HepG2 (cell line): Measurements from ENCODE around the gene EPDR1. TPM values are rescaled to one million over a fixed set of nuclear protein-coding genes. Genes with fewer than 3 reads are reported as not detected.

ENCODE experiments used
- ATAC-seq: fragments of 200-7000 bp; cut with Tn5 transposase; 3 replicates; pipeline ENCODE4 v1.9.1; 2020; ENCODE audit warnings: mild to moderate bottlenecking, moderate library complexity
- BruUV-seq: library from RNA; stranded (reverse); fragments of 400-500 nt; replicated peaks from 2 replicates; lab custom pipeline; 2021; lab: Mats Ljungman, UMichigan
- CTCF ChIA-PET: fragments of 300-600 bp; formaldehyde crosslinking; extraction: SDS; loops from one replicate; lab custom pipeline; 2021; ENCODE audit warnings: low total read pairs, inconsistent platforms, low intra/inter-chr PET ratio; lab: Yijun Ruan, JAX
- POLR2A ChIA-PET: fragments of 350-600 bp; sonication (Branson Sonifier 250); formaldehyde crosslinking; loops from one replicate; lab custom pipeline; 2020; ENCODE audit warnings: antibody characterized with exemption, inconsistent platforms; lab: Yijun Ruan, JAX
- DNase-seq: peaks from one replicate; pipeline ENCODE4 v3.0.0-alpha.2; 2015; ENCODE audit warnings: low spot score
- FAIRE-seq: peaks from 3 replicates; lab custom pipeline; 2011; peaks lifted over from hg19 to GRCh38; lab: Jason Lieb, UNC
- H2AFZ ChIP-seq: one replicate; pipeline ENCODE4 v1.6.1; 2011; ENCODE audit warnings: low read length, inconsistent platforms
- H3K27ac ChIP-seq: fragments of 300-600 bp; 3 replicates; pipeline ENCODE4 v1.8.0; 2011; ENCODE audit warnings: mixed run types, mild to moderate bottlenecking, mixed read lengths, low read length, inconsistent platforms; ENCODE audit not compliant: insufficient read depth; ENCODE audit errors: extremely low read length
- H3K27me3 ChIP-seq, 2 experiments: fragments of 200-600 bp in 1 of 2; 2 replicates in 1 of 2; 3 replicates in 1 of 2; pipeline versions ENCODE4 v1.6.0 to v1.8.0; 2011; ENCODE audit warnings: low read length in 2 of 2, mild to moderate bottlenecking in 2 of 2, moderate library complexity in 2 of 2, inconsistent platforms in 1 of 2; ENCODE audit not compliant: insufficient read depth in 2 of 2, control insufficient read depth in 1 of 2
- H3K36me3 ChIP-seq, 2 experiments: fragments of 200-600 bp in 1 of 2; replicated peaks in 1 of 2; 2 replicates in 1 of 2; 3 replicates in 1 of 2; pipeline versions ENCODE4 v1.5.1 to v1.8.0; 2011; ENCODE audit warnings: low read length in 2 of 2, inconsistent platforms in 1 of 2; ENCODE audit not compliant: insufficient read depth in 2 of 2, control insufficient read depth in 1 of 2
- H3K4me1 ChIP-seq: 2 replicates; pipeline ENCODE4 v1.5.1; 2012; ENCODE audit warnings: low read length, inconsistent platforms; ENCODE audit not compliant: insufficient read depth
- H3K4me2 ChIP-seq: 2 replicates; pipeline ENCODE4 v1.6.0; 2011; ENCODE audit warnings: low read depth, low read length, inconsistent platforms
- H3K4me3 ChIP-seq, 3 experiments: fragments of 200-600 bp in 1 of 3; sonication (generic), shearing (Covaris generic) in 1 of 3; replicated peaks in 1 of 3; 2 replicates each; pipeline ENCODE4 v1.5.1; 2011 to 2016; ENCODE audit warnings: low read length in 3 of 3, inconsistent platforms in 2 of 3, low read depth in 2 of 3, mild to moderate bottlenecking in 2 of 3, control low read depth in 1 of 3, mixed read lengths in 1 of 3; ENCODE audit not compliant: insufficient read depth in 1 of 3
- H3K79me2 ChIP-seq: one replicate; pipeline ENCODE4 v1.6.1; 2011; ENCODE audit warnings: low read length, inconsistent platforms; ENCODE audit not compliant: insufficient read depth
- H3K9ac ChIP-seq: 2 replicates; pipeline ENCODE4 v1.6.0; 2011; ENCODE audit warnings: mild to moderate bottlenecking, low read depth, low read length, inconsistent platforms; ENCODE audit not compliant: insufficient read depth
- H3K9me3 ChIP-seq: 2 replicates; pipeline ENCODE4 v1.5.1; 2012; ENCODE audit warnings: mild to moderate bottlenecking, low read length
- H4K20me1 ChIP-seq: 2 replicates; pipeline ENCODE4 v1.6.0; 2011; ENCODE audit warnings: inconsistent platforms, mild to moderate bottlenecking, low read length, moderate library complexity; ENCODE audit not compliant: insufficient read depth
- MAF1 ChIP-seq: sonication (generic); formaldehyde crosslinking; IDR thresholded peaks from 2 replicates; pipeline ENCODE4 v1.5.0; 2020; ENCODE audit warnings: missing genetic modification reagents, borderline replicate concordance
- NFE2L2 ChIP-seq: fragments of 150-350 bp; IDR thresholded peaks from 2 replicates; pipeline ENCODE4 v1.6.1; 2014; ENCODE audit warnings: low read length
- SRY ChIP-seq: sonication (generic); formaldehyde crosslinking; IDR thresholded peaks from 2 replicates; pipeline ENCODE4 v1.8.0; 2022; ENCODE audit warnings: mild to moderate bottlenecking, missing genetic modification reagents
- ZNF629 ChIP-seq: sonication (generic); formaldehyde crosslinking; conservative IDR thresholded peaks from 2 replicates; pipeline ENCODE4 v1.5.0; 2020; ENCODE audit warnings: missing genetic modification reagents
- ZNF816 ChIP-seq: sonication (generic); formaldehyde crosslinking; IDR thresholded peaks from 2 replicates; pipeline ENCODE4 v1.8.0; 2022; ENCODE audit warnings: missing genetic modification reagents, mild to moderate bottlenecking, borderline replicate concordance
- ZSCAN20 ChIP-seq: sonication (generic); formaldehyde crosslinking; IDR thresholded peaks from 2 replicates; pipeline ENCODE4 v1.4.0; 2020; ENCODE audit warnings: missing genetic modification reagents, mild to moderate bottlenecking, borderline replicate concordance
- WGBS: methylation state at CpG from one replicate; pipeline ENCODE4 v1.1.6; 2017; ENCODE audit warnings: low lambda C conversion rate; 5-methylcytosine and 5-hydroxymethylcytosine counted together
- in situ Hi-C: cut with HindIII; loops from 2 replicates; pipeline ENCODE4 v1.10.0; 2017; ENCODE audit warnings: low pct_unique_long_range_greater_than_20kb; ENCODE audit not compliant: extremely low pct_ligation_motif_present
- intact Hi-C: fragments of 100-400 bp; cut with micrococcal nuclease; formaldehyde crosslinking; loops from one replicate; pipeline ENCODE4 v1.10.0; 2022; ENCODE audit not compliant: unreplicated experiment
- polyA plus RNA-seq, 8 experiments: library from polyadenylated mRNA; depleted of rRNA in 3 of 8; stranded (reverse) in 7 of 8; unstranded in 1 of 8; fragments of >200 nt; fragmentation: Illumina TruSeq in 4 of 8; extraction: Trizol in 4 of 8; gene quantifications; 2 replicates each; pipeline versions ENCODE4 v1.2.1 to v1.2.3, GENCODE V29; 2011 to 2016; ENCODE audit warnings: low read depth in 4 of 8, missing spikeins in 1 of 8, mixed read lengths in 1 of 8; ENCODE audit not compliant: insufficient read depth in 1 of 8
- total RNA-seq, 5 experiments: library from RNA; depleted of rRNA; stranded (reverse); fragments of >200 nt; fragmentation: Illumina TruSeq; extraction: Trizol; gene quantifications; 2 replicates each; pipeline ENCODE4 v1.2.3, GENCODE V29; 2016; ENCODE audit warnings: low read depth in 1 of 5
- TF ChIP-seq, protein P1 (sequence below): sonication (generic); formaldehyde crosslinking; IDR thresholded peaks from 2 replicates; pipeline ENCODE4 v1.5.0; 2020; ENCODE audit warnings: mild to moderate bottlenecking, missing genetic modification reagents, borderline replicate concordance
- TF ChIP-seq, protein P2 (sequence below): sonication (generic); formaldehyde crosslinking; IDR thresholded peaks from 2 replicates; pipeline ENCODE4 v1.5.0; 2020; ENCODE audit warnings: missing genetic modification reagents

EPDR1 gene
- total and polyA plus RNA-seq, 2 of the 13 experiments (the other 11 are each of a cell fraction or from before 2014, with no cell fraction given): 38.3 to 50.2 TPM

DNA sequence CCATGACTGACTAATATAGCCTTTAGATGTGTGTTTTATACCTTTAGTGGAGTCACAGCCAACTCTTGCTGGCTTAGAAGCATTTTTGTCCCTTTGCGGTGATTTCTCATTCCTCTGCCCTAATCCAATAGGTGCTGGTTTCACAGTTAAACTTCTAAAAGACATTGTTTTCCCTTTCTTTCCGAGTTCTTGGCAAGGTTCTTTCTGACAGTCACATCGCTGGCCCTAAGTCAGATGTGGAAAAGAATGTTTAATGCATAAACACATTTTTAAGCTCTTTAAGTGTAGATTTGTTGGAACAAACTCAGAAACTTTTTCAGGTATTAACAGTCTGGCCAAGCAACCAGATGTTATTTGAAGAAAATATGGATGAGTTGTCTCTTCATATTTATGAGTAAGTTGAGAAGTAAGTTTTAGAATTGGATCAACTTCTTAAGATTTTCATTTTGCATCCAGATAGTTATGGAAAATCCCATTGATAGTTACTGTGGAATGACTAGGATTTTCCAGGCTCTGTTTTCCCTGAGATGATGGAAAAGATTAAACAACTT, 4.1 kb downstream of the EPDR1 start (continued):
- TF ChIP-seq, protein P1, sequence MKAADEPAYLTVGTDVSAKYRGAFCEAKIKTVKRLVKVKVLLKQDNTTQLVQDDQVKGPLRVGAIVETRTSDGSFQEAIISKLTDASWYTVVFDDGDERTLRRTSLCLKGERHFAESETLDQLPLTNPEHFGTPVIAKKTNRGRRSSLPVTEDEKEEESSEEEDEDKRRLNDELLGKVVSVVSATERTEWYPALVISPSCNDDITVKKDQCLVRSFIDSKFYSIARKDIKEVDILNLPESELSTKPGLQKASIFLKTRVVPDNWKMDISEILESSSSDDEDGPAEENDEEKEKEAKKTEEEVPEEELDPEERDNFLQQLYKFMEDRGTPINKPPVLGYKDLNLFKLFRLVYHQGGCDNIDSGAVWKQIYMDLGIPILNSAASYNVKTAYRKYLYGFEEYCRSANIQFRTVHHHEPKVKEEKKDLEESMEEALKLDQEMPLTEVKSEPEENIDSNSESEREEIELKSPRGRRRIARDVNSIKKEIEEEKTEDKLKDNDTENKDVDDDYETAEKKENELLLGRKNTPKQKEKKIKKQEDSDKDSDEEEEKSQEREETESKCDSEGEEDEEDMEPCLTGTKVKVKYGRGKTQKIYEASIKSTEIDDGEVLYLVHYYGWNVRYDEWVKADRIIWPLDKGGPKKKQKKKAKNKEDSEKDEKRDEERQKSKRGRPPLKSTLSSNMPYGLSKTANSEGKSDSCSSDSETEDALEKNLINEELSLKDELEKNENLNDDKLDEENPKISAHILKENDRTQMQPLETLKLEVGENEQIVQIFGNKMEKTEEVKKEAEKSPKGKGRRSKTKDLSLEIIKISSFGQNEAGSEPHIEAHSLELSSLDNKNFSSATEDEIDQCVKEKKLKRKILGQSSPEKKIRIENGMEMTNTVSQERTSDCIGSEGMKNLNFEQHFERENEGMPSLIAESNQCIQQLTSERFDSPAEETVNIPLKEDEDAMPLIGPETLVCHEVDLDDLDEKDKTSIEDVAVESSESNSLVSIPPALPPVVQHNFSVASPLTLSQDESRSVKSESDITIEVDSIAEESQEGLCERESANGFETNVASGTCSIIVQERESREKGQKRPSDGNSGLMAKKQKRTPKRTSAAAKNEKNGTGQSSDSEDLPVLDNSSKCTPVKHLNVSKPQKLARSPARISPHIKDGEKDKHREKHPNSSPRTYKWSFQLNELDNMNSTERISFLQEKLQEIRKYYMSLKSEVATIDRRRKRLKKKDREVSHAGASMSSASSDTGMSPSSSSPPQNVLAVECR (CRISPR knock-in tag): no peak
- TF ChIP-seq ZSCAN20 (CRISPR knock-in tag) (no peak), MAF1 (no peak)
- TF ChIP-seq, protein P2, sequence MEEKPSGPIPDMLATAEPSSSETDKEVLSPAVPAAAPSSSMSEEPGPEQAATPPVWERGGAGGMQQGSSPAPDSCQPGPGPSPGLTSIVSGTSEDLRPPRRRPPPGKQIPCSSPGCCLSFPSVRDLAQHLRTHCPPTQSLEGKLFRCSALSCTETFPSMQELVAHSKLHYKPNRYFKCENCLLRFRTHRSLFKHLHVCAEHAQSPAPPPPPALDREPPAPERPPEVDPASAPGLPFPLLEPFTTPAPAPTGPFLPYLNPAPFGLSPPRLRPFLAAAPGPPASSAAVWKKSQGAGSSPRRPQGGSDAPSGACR: no peak

DNA sequence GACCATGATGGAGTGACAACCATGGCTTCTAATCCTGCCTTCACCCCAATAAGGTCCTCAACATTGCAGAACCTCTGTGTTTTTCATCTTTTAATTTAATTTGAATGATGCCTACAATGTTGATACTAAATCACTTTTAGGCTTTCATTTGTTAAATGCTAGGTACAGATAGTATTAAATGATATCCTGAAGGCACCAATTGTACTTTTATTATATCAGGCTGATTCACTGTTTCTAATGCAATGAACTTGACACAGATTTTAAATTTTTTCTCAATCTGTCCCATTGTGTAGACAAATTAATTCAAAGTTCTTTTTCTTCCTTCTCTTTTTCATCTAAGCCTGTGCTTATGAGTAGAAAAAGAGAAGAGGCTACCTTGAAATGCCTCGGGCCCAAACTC, 5.2 kb downstream of the EPDR1 start:
- intact Hi-C loops: loop anchor here (5.0 kb wide), 1 partner anchor 1863 kb away; no protein-coding TSS in a partner anchor

More for the DNA sequence above, 5.2 kb downstream of the EPDR1 start:
- BruUV-seq: no TSS peak
- H3K4me3 ChIP-seq: no peak overlapping the region
- H3K27me3 ChIP-seq: no peaks in the 10 kb centered on the region
- ChIA-PET CTCF (no interaction called here), POLR2A (no interaction called here)
- H3K36me3 ChIP-seq: peaks cover 3 to 9% of the 10 kb centered on the region in 2 experiments; a peak in 4 of 5 replicates
- no peak overlapping the region for H2AFZ ChIP-seq
- FAIRE-seq: no peak
- in situ Hi-C loops: no loop called here
- H3K9ac ChIP-seq: no peak overlapping the region
- no peak for DNase-seq
- peaks cover 58% of the 10 kb centered on the region for H3K4me1 ChIP-seq
- peaks cover 77% of the 10 kb centered on the region for H3K79me2 ChIP-seq
- no peak overlapping the region for H3K4me2 ChIP-seq
- 96% methylated on average over 1 of the region's 1 CpG for WGBS
- no peak for ATAC-seq
- TF ChIP-seq ZNF816 (no peak), ZNF629 (CRISPR knock-in tag) (no peak), SRY (CRISPR knock-in tag) (no peak), NFE2L2 (no peak)
- H3K27ac ChIP-seq: no peak overlapping the region
- H3K9me3 ChIP-seq: peaks cover 20% of the 10 kb centered on the region
- peaks cover 4% of the 10 kb centered on the region; the same call in 1 of the 2 replicates for H4K20me1 ChIP-seq
